Measurements from ENCODE around the gene CLDN6. TPM values are rescaled to one million over a fixed set of nuclear protein-coding genes. Genes with fewer than 3 reads are reported as not detected.

Gene CLDN6
- total and polyA plus RNA-seq, 2 of the 13 experiments (the other 11 are each of a cell fraction or from before 2014, with no cell fraction given), result 5.9 to 7.6 TPM

- TF ChIP-seq ZNF773 (CRISPR knock-in tag; IDR thresholded peaks at IDR 0.05; ENCODE audit: borderline replicate concordance) (no peak), ZFP36 (IDR thresholded peaks at IDR 0.05; ENCODE audit: borderline replicate concordance, low read depth, low read length, partially characterized antibody) (no peak), KLF13 (CRISPR knock-in tag; IDR thresholded peaks at IDR 0.05) (no peak), ZNF143 (CRISPR knock-in tag; IDR thresholded peaks at IDR 0.05) (no peak), ZBTB3 (CRISPR knock-in tag; IDR thresholded peaks at IDR 0.05; ENCODE audit: borderline replicate concordance, low read depth) (no peak), RELA (CRISPR knock-in tag; IDR thresholded peaks at IDR 0.05) (no peak), MIER3 (CRISPR knock-in tag; IDR thresholded peaks at IDR 0.05; ENCODE audit: borderline replicate concordance) (no peak), KLF9 (CRISPR knock-in tag; IDR thresholded peaks at IDR 0.05; ENCODE audit: low read depth) (no peak), RFXANK (CRISPR knock-in tag; IDR thresholded peaks at IDR 0.05) (no peak)
- TF ChIP-seq, protein P1, sequence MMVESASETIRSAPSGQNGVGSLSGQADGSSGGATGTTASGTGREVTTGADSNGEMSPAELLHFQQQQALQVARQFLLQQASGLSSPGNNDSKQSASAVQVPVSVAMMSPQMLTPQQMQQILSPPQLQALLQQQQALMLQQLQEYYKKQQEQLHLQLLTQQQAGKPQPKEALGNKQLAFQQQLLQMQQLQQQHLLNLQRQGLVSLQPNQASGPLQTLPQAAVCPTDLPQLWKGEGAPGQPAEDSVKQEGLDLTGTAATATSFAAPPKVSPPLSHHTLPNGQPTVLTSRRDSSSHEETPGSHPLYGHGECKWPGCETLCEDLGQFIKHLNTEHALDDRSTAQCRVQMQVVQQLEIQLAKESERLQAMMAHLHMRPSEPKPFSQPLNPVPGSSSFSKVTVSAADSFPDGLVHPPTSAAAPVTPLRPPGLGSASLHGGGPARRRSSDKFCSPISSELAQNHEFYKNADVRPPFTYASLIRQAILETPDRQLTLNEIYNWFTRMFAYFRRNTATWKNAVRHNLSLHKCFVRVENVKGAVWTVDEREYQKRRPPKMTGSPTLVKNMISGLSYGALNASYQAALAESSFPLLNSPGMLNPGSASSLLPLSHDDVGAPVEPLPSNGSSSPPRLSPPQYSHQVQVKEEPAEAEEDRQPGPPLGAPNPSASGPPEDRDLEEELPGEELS (CRISPR knock-in tag; IDR thresholded peaks at IDR 0.05), result no peak
- TF ChIP-seq, protein P2, sequence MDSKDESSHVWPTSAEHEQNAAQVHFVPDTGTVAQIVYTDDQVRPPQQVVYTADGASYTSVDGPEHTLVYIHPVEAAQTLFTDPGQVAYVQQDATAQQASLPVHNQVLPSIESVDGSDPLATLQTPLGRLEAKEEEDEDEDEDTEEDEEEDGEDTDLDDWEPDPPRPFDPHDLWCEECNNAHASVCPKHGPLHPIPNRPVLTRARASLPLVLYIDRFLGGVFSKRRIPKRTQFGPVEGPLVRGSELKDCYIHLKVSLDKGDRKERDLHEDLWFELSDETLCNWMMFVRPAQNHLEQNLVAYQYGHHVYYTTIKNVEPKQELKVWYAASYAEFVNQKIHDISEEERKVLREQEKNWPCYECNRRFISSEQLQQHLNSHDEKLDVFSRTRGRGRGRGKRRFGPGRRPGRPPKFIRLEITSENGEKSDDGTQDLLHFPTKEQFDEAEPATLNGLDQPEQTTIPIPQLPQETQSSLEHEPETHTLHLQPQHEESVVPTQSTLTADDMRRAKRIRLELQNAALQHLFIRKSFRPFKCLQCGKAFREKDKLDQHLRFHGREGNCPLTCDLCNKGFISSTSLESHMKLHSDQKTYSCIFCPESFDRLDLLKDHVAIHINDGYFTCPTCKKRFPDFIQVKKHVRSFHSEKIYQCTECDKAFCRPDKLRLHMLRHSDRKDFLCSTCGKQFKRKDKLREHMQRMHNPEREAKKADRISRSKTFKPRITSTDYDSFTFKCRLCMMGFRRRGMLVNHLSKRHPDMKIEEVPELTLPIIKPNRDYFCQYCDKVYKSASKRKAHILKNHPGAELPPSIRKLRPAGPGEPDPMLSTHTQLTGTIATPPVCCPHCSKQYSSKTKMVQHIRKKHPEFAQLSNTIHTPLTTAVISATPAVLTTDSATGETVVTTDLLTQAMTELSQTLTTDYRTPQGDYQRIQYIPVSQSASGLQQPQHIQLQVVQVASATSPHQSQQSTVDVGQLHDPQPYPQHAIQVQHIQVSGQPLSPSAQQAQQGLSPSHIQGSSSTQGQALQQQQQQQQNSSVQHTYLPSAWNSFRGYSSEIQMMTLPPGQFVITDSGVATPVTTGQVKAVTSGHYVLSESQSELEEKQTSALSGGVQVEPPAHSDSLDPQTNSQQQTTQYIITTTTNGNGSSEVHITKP (CRISPR knock-in tag; IDR thresholded peaks at IDR 0.05; ENCODE audit: low read depth), result no peak
- H3K79me2 ChIP-seq (ENCODE audit: insufficient read depth, low read length), result no peaks in the 10 kb centered on the region
- peaks cover 19% of the 10 kb centered on the region for H3K4me1 ChIP-seq (ENCODE audit: insufficient read depth, low read length)
- DNase-seq (ENCODE audit: low spot score) (no peak), ATAC-seq (no peak), FAIRE-seq (no peak)
- in situ Hi-C loops (cut with HindIII; ENCODE audit: extremely low pct_ligation_motif_present, low pct_unique_long_range_greater_than_20kb), result no loop called here
- H3K4me3 ChIP-seq (replicated peaks in 1 of 3; ENCODE audit: insufficient read depth in 1 of 3, low read depth in 2 of 3, low read length in 3 of 3), result no peak overlapping the region
- ChIA-PET POLR2A (interaction anchor here (0.9 to 1.3 kb wide), 2 partner anchors 12 to 27 kb away, joined by 3 read pairs; no protein-coding TSS in a partner anchor), CTCF (ENCODE audit: low intra/inter-chr PET ratio, low total read pairs) (no interaction called here)
- no peaks in the 10 kb centered on the region for H4K20me1 ChIP-seq (ENCODE audit: insufficient read depth, low read length)
- no CpG with 5 or more reads among the region's 13 CpGs for WGBS (ENCODE audit: low lambda C conversion rate)
- no TSS peak for BruUV-seq (replicated peaks)
- intact Hi-C loops (cut with micrococcal nuclease; ENCODE audit: unreplicated experiment), result no loop called here
- no peaks in the 10 kb centered on the region for H3K9me3 ChIP-seq (ENCODE audit: low read length)
- H3K27me3 ChIP-seq (ENCODE audit: control insufficient read depth in 1 of 2, insufficient read depth in 2 of 2, low read length in 2 of 2), result peaks cover 10 to 79% of the 10 kb centered on the region in 2 experiments
- no peak overlapping the region for H3K9ac ChIP-seq (ENCODE audit: insufficient read depth, low read depth, low read length)
- no peak overlapping the region for H3K27ac ChIP-seq (ENCODE audit: extremely low read length, insufficient read depth, low read length)
- no peak overlapping the region for H2AFZ ChIP-seq (ENCODE audit: low read length)
- no peaks in the 10 kb centered on the region for H3K36me3 ChIP-seq (replicated peaks in 1 of 2; ENCODE audit: control insufficient read depth in 1 of 2, insufficient read depth in 2 of 2, low read length in 2 of 2)
- H3K4me2 ChIP-seq (ENCODE audit: low read depth, low read length), result no peak overlapping the region
Measured at GRCh38 chr16:3047387-3047720, 29.4 kb upstream of the CLDN6 start.
